Vagina (tissue), 2 donors: Measurements from ENCODE around the gene DUSP22.

Experiments
- POLR2A ChIP-seq, 2 donors: fragments of 450-650 bp; IDR thresholded peaks; one replicate each; pipeline ENCODE4 v1.6.1; 2017; ENCODE audit warnings: antibody characterized with exemption in 2 of 2, mild to moderate bottlenecking in 2 of 2, moderate library complexity in 2 of 2
- TF ChIP-seq, protein P1 (sequence below), 3 experiments: fragments of 450-650 bp in 2 of 3; fragments of 200-600 bp in 1 of 3; sonication (generic) in 1 of 3; IDR thresholded peaks; one replicate each; pipeline ENCODE4 v1.5.1; 2017 to 2019; ENCODE audit warnings: antibody characterized with exemption in 3 of 3, mild to moderate bottlenecking in 2 of 3, moderate library complexity in 2 of 3

DNA sequence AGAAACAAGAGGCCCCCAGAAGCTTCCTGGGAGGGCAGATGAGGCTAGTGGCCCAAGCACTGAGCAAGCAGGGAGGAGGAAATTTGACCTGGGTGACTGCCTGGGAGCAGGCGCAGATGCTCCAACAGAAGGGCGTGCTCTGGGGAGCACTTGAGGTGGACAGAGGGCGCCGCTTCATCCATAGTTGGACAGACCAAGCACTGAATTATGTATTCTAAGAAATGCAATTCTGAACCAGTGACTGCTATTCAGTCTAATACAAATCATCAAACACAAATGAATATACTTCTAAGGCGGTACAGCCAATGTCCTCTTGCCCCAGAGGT, 70.6 kb downstream of the DUSP22 start:
- TF ChIP-seq, protein P1, sequence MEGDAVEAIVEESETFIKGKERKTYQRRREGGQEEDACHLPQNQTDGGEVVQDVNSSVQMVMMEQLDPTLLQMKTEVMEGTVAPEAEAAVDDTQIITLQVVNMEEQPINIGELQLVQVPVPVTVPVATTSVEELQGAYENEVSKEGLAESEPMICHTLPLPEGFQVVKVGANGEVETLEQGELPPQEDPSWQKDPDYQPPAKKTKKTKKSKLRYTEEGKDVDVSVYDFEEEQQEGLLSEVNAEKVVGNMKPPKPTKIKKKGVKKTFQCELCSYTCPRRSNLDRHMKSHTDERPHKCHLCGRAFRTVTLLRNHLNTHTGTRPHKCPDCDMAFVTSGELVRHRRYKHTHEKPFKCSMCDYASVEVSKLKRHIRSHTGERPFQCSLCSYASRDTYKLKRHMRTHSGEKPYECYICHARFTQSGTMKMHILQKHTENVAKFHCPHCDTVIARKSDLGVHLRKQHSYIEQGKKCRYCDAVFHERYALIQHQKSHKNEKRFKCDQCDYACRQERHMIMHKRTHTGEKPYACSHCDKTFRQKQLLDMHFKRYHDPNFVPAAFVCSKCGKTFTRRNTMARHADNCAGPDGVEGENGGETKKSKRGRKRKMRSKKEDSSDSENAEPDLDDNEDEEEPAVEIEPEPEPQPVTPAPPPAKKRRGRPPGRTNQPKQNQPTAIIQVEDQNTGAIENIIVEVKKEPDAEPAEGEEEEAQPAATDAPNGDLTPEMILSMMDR (IDR thresholded peaks at IDR 0.05) = no peak
- no peak for TF ChIP-seq POLR2A (IDR thresholded peaks at IDR 0.05)
